ENCODE results near the gene CCDC40. TPM values are rescaled to one million over a fixed set of nuclear protein-coding genes. Genes with fewer than 3 reads are reported as not detected.
"Not testable (repeated sequence)": the region's sequence is repeated elsewhere in the genome, so short reads cannot be mapped to it uniquely, and the experiment has no call there.

CCDC40 gene
- total RNA-seq, 1 donor: 8.3 TPM

DNA sequence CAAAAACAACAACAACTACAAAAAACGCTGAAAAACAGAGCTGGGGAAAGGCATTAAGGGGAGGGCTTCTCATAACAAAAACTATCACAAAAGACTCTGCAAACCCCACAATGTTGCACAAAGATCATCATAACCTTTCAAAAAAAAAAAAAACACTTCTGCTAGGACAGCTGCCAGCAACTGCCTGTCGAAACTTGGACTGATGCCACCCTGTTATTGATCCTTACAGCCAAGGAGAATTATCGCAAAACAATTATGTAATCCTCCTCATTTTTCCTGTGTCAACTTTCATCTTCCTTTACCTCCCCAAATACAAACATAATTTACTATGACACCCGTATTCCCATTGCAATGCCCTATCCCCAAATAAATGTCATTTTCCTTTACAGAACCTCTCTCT is 9.3 kb downstream of the CCDC40 start:
- Histone ChIP-seq H2AFZ (ENCODE audit: low read length) (no peak overlapping the region), H3K4me3 (ENCODE audit: insufficient read depth, low read length) (no peak overlapping the region), H3K4me1 (ENCODE audit: insufficient read depth, low read length) (no peaks in the 10 kb centered on the region), H3K36me3 (ENCODE audit: insufficient read depth, low read length) (peaks cover 2% of the 10 kb centered on the region), H3K27me3 (ENCODE audit: insufficient read depth, low read length) (no peaks in the 10 kb centered on the region), H3K4me2 (ENCODE audit: insufficient read depth, low read length) (no peak overlapping the region), H4K20me1 (ENCODE audit: insufficient read depth, low read length) (no peaks in the 10 kb centered on the region), H3K79me2 (ENCODE audit: insufficient read depth, low read length) (no peaks in the 10 kb centered on the region), H3K27ac (ENCODE audit: low read depth, low read length) (no peak overlapping the region), H3K9me3 (ENCODE audit: low read depth, low read length) (no peaks in the 10 kb centered on the region)
- TF ChIP-seq, protein P1, sequence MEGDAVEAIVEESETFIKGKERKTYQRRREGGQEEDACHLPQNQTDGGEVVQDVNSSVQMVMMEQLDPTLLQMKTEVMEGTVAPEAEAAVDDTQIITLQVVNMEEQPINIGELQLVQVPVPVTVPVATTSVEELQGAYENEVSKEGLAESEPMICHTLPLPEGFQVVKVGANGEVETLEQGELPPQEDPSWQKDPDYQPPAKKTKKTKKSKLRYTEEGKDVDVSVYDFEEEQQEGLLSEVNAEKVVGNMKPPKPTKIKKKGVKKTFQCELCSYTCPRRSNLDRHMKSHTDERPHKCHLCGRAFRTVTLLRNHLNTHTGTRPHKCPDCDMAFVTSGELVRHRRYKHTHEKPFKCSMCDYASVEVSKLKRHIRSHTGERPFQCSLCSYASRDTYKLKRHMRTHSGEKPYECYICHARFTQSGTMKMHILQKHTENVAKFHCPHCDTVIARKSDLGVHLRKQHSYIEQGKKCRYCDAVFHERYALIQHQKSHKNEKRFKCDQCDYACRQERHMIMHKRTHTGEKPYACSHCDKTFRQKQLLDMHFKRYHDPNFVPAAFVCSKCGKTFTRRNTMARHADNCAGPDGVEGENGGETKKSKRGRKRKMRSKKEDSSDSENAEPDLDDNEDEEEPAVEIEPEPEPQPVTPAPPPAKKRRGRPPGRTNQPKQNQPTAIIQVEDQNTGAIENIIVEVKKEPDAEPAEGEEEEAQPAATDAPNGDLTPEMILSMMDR (IDR thresholded peaks at IDR 0.05; ENCODE audit: extremely low read depth, low read depth, low read length): no peak
- peak; percentile 18 for DNase-seq (ENCODE audit: insufficient read length, low spot score, missing footprints)

DNA sequence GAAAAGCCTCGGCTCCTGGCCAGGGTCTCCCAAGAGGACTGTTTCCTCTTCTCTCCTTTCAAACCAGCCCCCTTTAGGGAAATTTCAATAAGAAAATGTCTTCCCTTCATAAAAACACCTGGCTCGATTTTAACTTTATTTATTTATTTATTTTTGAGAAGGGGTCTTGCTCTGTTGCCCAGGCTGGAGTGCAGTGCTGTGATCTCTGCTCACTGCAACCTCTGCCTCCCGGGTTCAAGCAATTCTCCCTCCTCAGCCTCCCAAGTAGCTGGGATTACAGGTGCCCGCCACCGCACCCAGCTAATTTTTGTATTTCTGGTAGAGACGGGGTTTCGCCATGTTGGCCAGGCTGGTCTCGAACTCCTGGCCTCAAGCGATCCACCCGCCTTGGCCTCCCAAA is 10.3 kb downstream of the CCDC40 start:
- H3K36me3 ChIP-seq (ENCODE audit: insufficient read depth, low read length); H3K79me2 ChIP-seq (ENCODE audit: insufficient read depth, low read length); H4K20me1 ChIP-seq (ENCODE audit: insufficient read depth, low read length); H3K27me3 ChIP-seq (ENCODE audit: insufficient read depth, low read length); H3K9me3 ChIP-seq (ENCODE audit: low read depth, low read length); H3K4me1 ChIP-seq (ENCODE audit: insufficient read depth, low read length); H3K4me3 ChIP-seq (ENCODE audit: insufficient read depth, low read length); DNase-seq (ENCODE audit: insufficient read length, low spot score, missing footprints); H2AFZ ChIP-seq (ENCODE audit: low read length); H3K27ac ChIP-seq (ENCODE audit: low read depth, low read length); H3K4me2 ChIP-seq (ENCODE audit: insufficient read depth, low read length): not testable (repeated sequence)

DNA sequence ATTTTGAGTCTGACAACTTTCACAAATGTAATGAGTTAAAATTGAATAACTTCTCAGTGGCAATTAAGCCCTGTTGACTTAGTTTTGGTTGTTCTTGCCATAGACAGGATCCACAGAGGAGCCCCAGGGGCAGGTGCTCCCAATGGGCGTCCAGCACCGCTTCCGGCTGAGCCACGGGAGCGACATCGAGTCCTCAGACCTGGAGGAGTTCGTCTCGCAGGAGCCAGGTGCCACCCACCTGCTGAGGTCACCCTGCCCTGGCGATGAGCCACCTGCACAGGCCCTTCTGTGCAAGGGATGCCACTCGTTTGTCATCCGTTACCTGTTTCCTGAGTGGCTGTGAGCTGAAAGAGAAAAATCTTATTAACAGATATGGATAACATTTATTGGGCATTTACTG is 10.7 kb downstream of the CCDC40 start:
- H3K27me3 ChIP-seq (ENCODE audit: insufficient read depth, low read length): no peaks in the 10 kb centered on the region
- H3K27ac ChIP-seq (ENCODE audit: low read depth, low read length): no peak overlapping the region
- no peaks in the 10 kb centered on the region for H3K4me1 ChIP-seq (ENCODE audit: insufficient read depth, low read length)
- no peaks in the 10 kb centered on the region for H4K20me1 ChIP-seq (ENCODE audit: insufficient read depth, low read length)
- H3K4me2 ChIP-seq (ENCODE audit: insufficient read depth, low read length): no peak overlapping the region
- no peak overlapping the region for H3K4me3 ChIP-seq (ENCODE audit: insufficient read depth, low read length)
- peaks cover 2% of the 10 kb centered on the region for H3K36me3 ChIP-seq (ENCODE audit: insufficient read depth, low read length)
- DNase-seq (ENCODE audit: insufficient read length, low spot score, missing footprints): peak; percentile 37
- TF ChIP-seq, protein P1 (IDR thresholded peaks at IDR 0.05; ENCODE audit: extremely low read depth, low read depth, low read length): no peak
- H3K9me3 ChIP-seq (ENCODE audit: low read depth, low read length): no peaks in the 10 kb centered on the region
- no peak overlapping the region for H2AFZ ChIP-seq (ENCODE audit: low read length)
- H3K79me2 ChIP-seq (ENCODE audit: insufficient read depth, low read length): no peaks in the 10 kb centered on the region

DNA sequence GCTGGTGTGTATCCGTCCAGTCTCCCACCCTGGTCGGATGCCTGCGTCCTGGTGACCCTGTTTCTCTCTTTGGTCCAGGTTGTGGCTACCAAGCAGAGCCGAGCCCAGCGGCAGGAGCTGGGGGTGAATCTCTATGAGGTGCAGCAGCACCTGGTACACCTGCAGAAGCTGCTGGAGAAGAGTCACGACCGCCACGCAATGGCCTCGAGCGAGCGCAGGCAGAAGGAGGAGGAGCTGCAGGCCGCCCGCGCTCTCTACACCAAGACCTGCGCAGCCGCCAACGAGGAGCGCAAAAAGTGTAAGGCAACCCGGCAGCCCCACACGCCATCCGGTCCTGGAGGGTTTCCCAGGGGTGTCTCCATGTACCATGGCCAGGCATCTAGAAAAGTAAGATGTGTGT is 13.5 kb downstream of the CCDC40 start:
- Histone ChIP-seq H3K36me3 (ENCODE audit: insufficient read depth, low read length) (no peaks in the 10 kb centered on the region), H3K79me2 (ENCODE audit: insufficient read depth, low read length) (no peaks in the 10 kb centered on the region), H3K4me1 (ENCODE audit: insufficient read depth, low read length) (no peaks in the 10 kb centered on the region), H4K20me1 (ENCODE audit: insufficient read depth, low read length) (no peaks in the 10 kb centered on the region), H3K4me3 (ENCODE audit: insufficient read depth, low read length) (no peak overlapping the region), H2AFZ (ENCODE audit: low read length) (no peak overlapping the region), H3K4me2 (ENCODE audit: insufficient read depth, low read length) (no peak overlapping the region), H3K27me3 (ENCODE audit: insufficient read depth, low read length) (no peaks in the 10 kb centered on the region), H3K9me3 (ENCODE audit: low read depth, low read length) (no peaks in the 10 kb centered on the region), H3K27ac (ENCODE audit: low read depth, low read length) (no peak overlapping the region)
- peak; percentile 11 for DNase-seq (ENCODE audit: insufficient read length, low spot score, missing footprints)
- TF ChIP-seq, protein P1 (IDR thresholded peaks at IDR 0.05; ENCODE audit: extremely low read depth, low read depth, low read length): no peak
